Glomerular endothelial cell (primary cell): ENCODE data around the gene EN1. TPM values are rescaled to one million over a fixed set of nuclear protein-coding genes. Genes with fewer than 3 reads are reported as not detected.

Experiments
- DNase-seq: peaks from one replicate; pipeline ENCODE4 v3.0.0-alpha.2; 2011; ENCODE audit warnings: low read depth, low spot score; ENCODE audit errors: extremely low read depth
- total RNA-seq: library from RNA; depleted of rRNA; stranded (reverse); fragments of >200 nt; gene quantifications from 2 replicates; pipeline ENCODE4 v1.2.3, GENCODE V29; 2015

EN1 gene
- total RNA-seq, 1 donor from 2014 or later: not detected

- DNase-seq: no peak
These were observed 21.4 kb downstream of the EN1 start for GRCh38 chr2:118826093-118826492.

DNA sequence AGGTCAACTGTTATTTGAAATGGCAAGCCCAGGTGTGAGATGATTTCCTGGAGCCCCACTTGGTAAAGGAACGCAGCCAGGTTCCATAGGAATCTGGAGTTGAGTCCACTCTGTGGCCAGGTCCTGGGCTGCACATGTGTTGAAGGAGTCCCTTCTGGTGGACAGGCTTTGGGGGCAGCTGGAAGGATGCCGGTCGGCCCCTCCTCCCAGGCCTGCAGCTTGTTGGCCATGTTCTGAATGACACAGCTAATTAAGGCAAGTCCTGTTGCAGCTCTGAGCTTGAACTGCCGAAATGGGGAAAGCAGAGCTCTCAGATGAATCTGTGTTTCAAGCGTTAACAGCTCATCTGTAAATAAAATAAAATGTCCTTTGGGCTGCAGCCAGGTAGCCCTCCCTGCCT, 23.8 kb downstream of the EN1 start:
- DNase-seq: no peak

GRCh38 chr2:118822572-118822971, 24.9 kb downstream of the EN1 start:
- DNase-seq: no peak

GRCh38 chr2:118822015-118822414, 25.4 kb downstream of the EN1 start:
- DNase-seq: no peak

GRCh38 chr2:118817469-118817868, 30.0 kb downstream of the EN1 start:
- no peak for DNase-seq

- DNase-seq: no peak
These were observed 30.8 kb downstream of the EN1 start for GRCh38 chr2:118816669-118817068.

DNA sequence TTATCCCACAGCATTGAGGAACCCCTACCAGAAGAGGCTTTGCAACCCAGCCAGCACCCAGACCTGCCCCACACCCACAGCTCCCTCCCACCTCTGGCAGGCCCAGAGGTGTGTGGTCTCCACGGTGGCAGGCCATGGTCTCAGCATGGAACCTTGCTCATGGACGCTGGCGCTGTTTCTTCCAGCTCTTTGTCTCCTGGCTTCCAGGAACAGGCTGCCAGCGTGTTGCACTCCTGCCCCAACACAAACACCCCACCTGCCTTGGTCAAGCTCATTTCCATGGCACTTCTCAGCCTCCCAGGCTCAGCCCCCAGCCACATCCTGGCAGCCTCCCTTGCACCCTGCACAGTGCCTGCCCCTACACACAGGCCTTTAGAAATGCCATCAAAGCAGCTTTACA, 31.7 kb downstream of the EN1 start:
- no peak for DNase-seq

- no peak for DNase-seq
These were observed 32.1 kb downstream of the EN1 start for GRCh38 chr2:118815314-118815713.

DNA sequence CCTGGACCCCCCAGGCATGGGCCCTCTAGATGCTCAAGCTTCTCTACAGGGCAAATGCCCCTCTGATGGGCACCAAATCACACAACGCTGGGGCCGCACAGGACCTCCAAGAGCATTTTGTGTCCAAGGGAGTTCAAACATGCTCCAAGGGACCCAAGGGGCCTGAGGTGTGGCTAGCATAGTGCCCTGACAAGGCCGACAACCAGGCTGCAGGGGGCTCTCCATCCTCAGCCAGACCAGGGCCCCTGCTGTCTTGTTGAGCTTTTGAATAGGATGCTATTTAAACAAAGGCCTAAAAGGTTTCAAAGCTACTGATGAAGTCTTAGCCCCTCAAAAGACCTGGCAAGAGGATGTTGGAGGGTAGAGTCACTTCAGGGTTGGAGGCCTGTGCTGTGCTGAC, 33.1 kb downstream of the EN1 start:
- no peak for DNase-seq

DNA sequence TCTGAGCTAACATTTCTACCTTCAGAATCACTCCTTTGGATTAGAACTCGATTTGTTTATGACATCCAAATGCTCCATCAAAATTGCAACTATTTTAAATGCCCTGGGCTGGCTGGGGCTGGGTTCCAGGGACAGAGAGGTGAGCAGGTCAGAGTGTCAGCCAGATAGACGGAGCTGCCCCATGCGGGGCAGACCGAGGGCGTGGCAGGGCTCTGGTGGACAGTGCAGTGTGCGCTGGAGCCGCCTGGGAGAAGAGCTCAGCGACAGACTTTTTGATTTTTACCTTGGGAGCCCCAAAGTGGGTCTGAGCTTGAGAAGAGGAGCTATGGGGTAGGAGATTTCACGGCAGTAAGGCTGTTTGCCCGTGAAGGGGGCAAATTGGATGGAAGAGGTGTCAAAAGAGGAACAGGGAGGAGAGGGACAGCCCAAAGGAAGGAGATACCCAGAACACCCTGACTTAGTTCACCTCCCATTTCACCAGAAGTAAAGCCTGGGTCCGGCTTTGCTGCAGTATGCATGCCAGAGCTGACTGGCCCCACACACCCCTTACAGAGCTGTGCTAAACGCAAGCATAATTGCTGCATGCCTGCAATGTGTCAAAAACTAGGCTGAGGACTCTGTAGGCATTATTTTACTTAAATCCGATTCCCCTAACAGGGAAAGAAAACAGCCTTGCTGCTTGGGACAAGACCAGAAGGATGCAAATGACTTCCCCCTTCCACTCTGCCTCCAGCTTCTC, 33.7 kb downstream of the EN1 start:
- DNase-seq: no peak

GRCh38 chr2:118813111-118813510, 34.3 kb downstream of the EN1 start:
- no peak for DNase-seq

DNA sequence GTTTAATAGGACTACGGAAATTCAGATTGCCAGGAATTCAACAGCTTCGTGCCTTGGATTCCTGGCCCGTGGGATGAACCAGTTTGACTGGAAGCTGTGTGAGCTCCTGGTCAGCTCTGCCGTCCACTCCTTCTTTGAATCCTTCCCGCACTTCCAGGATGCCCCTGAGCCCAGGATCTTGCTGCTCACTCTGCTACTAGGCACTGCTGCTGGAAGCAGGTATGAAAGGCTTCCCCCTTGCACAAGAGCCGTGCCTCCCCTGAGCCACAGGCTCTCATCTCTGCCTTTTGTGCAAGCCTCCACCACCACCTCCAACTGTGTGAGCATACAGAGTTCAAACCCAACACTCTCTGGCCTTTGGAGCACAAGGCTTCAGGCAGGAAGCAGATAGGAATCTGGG, 34.9 kb downstream of the EN1 start:
- no peak for DNase-seq

DNA sequence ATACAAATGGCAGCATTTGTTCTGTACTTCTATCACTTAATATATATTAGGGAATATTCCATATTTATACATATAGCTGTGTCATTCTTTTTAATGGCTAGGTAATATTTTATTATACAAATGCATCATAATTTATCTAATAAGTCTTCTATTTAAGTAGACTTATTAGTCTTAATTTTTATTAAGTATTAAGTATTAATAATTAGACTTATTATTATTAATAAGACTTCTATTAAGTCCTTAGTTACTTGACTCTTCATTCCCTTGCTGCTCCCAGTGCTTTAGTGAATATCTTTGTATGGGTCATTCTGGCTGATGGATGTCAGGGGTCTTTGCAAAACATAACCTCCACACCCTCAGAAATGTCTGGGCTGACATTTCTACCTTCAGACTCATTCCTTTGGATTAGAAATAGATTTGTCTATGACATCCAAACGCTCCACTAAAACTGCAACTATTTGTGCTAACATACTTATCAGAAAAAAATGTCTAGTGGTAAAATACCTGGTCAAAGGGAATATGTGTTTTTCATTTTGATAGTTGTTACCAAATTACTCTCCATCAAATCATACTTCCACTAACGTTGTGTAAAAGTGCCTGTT, 35.8 kb downstream of the EN1 start:
- DNase-seq: no peak

- no peak for DNase-seq
These were observed 36.7 kb downstream of the EN1 start for GRCh38 chr2:118810766-118811165.

GRCh38 chr2:118808429-118808809, 39.0 kb downstream of the EN1 start:
- DNase-seq: no peak

- no peak for DNase-seq
These were observed 39.6 kb downstream of the EN1 start for GRCh38 chr2:118807668-118808428.

- DNase-seq: no peak
These were observed 40.4 kb downstream of the EN1 start for GRCh38 chr2:118806797-118807667.

DNA sequence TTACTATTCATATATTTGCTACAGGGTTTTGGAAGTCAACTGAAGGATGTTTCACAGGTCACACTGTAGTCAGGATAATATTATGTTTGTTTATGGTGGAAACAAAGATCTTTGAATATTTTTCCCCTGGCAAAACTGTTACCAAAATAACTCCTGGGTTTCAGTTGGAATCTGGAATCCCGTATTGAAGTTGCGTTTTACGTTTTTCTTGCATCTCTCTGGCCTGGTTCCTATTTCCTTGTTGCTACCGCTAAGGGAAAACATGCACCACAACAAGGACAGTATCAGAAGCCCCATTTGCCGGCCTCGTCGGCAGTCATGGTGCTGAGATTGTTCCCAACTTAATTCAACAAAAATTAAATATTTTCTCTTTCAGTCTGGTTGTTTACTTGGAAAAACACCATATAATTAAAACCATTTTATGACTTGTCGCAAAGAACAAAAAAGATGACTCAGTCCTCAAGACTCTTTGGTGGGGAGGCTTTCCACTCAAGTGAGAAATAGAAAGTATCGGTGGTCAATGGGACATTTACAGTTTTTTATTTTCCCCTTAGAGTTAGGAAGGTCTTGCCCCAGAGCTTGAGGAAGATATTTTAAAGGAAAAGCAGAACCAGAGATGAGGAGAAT, 42.3 kb downstream of the EN1 start:
- DNase-seq: no peak

GRCh38 chr2:118803012-118803411, 44.4 kb downstream of the EN1 start:
- no peak for DNase-seq

DNA sequence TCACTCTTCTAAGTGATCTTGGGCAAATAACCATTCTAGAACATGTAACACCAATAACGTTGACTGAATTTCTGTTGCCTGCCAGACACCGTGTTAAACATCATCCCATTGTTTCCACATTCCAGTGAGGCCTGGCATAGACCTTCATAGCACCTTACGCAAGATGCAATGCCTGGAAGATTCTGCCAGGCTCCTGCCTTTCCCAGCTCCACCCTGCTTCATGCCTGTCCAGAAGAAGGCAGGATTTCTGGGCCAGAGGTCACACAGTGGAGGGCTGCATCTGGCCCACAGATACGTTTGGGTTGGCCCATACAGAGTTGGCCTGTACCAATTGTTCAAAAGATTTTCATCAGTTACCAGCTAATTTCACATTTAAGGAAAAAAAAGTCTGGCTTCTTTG, 46.3 kb downstream of the EN1 start:
- DNase-seq: no peak

DNA sequence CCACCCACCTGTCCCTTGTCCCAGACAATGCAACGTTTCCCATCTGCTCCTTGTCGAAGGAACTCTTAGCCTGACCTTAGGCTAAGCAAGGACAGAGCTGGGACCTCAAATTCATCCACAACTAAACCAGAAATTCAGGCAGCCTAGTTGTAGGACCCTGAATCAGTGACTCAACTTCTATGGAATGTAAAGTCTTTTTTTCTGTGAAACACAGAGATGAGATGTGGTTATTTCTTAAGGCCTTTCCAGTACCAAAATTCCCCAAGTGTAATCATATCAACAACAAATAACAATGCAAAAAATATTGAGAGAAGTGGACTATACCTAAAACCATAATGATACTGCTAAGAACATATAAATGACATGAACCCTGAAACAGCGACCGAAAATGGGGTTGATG, 46.7 kb downstream of the EN1 start:
- no peak for DNase-seq
